ENCODE data around the gene ACTN2. TPM values are rescaled to one million over a fixed set of nuclear protein-coding genes. Genes with fewer than 3 reads are reported as not detected.

Gene ACTN2
- total RNA-seq, 1 donor from 2014 or later, result 1.5 TPM

DNA sequence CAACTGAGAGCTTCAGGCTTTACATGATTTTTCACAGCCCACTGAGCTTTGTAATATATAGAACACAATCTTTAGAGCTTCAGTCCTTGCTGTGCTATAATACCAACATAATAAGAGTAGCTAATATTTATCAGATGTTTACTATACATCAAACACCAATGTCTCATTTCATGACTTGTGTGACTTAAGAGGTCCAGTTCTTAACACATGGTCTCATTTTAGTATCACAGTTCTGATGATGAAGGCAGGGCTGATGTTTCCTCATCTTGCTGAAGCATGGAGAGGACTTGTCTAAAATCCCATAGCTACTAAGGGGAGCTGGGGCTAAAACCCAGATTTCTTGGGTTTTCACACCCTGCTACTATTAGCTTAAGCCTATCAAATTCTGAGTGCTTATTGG, 114.3 kb downstream of the ACTN2 start:
- Histone ChIP-seq H3K27me3 (no peaks in the 10 kb centered on the region), H3K27ac (no peak overlapping the region), H3K4me3 (no peak overlapping the region), H3K4me1 (peaks cover 24% of the 10 kb centered on the region), H3K36me3 (peaks cover 0 to 3% of the 10 kb centered on the region in 2 donors), H3K9me3 (no peaks in the 10 kb centered on the region)
- TF ChIP-seq POLR2A (IDR thresholded peaks at IDR 0.05), result no peak
- no peak for DNase-seq (ENCODE audit: extremely low spot score in 2 of 2)
- intact Hi-C loops (cut with DNase I), result no loop called here

DNA sequence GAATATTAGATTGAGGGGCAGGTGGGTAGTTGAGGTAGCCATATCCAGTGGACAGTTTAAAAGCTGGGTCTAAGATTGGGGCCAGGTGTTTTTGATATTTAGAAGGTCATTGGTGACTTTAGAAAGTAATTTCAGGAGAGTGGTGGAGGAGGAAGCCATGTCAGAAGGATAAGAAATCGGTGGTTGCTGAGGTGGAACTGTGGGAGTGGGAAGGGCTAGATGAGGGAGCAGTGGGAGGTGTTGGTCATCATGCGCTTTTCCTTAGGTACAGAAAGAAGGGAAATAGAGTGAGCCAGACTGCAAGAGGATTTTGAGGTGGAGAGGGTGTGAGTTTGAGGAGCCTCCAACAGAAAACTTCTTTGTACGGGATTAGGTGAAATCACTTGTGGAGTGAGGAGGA, 116.0 kb downstream of the ACTN2 start:
- Histone ChIP-seq H3K4me1 (peaks cover 13% of the 10 kb centered on the region), H3K27me3 (no peaks in the 10 kb centered on the region), H3K27ac (no peak overlapping the region), H3K36me3 (peaks cover 0 to 8% of the 10 kb centered on the region in 2 donors), H3K4me3 (no peak overlapping the region), H3K9me3 (no peaks in the 10 kb centered on the region)
- intact Hi-C loops (cut with DNase I), result no loop called here
- DNase-seq (ENCODE audit: extremely low spot score in 2 of 2), result no peak
- TF ChIP-seq POLR2AphosphoS5 (IDR thresholded peaks at IDR 0.05; ENCODE audit: insufficient read depth in 1 of 2, low read depth in 1 of 2) (no peak), POLR2A (IDR thresholded peaks at IDR 0.05) (no peak)
- TF ChIP-seq, protein P1, sequence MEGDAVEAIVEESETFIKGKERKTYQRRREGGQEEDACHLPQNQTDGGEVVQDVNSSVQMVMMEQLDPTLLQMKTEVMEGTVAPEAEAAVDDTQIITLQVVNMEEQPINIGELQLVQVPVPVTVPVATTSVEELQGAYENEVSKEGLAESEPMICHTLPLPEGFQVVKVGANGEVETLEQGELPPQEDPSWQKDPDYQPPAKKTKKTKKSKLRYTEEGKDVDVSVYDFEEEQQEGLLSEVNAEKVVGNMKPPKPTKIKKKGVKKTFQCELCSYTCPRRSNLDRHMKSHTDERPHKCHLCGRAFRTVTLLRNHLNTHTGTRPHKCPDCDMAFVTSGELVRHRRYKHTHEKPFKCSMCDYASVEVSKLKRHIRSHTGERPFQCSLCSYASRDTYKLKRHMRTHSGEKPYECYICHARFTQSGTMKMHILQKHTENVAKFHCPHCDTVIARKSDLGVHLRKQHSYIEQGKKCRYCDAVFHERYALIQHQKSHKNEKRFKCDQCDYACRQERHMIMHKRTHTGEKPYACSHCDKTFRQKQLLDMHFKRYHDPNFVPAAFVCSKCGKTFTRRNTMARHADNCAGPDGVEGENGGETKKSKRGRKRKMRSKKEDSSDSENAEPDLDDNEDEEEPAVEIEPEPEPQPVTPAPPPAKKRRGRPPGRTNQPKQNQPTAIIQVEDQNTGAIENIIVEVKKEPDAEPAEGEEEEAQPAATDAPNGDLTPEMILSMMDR (IDR thresholded peaks at IDR 0.05), result no peak

DNA sequence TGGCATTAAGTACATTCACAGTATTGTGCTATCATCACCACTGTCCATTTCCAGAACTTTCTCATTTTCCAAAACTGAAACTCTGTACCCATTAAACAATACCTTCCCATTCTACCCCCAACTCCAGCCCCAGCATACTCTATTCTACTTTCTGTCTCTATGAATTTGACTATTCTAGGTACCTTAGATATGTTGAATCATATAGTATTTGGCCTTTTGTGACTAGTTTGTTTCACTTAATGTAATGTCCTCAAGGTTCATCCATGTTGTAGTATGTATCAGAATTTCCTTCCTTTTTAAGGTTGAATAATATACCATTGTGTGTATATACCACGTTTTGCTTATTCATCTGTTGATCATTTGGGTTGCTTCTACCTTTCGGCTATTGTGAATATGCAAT, 120.3 kb downstream of the ACTN2 start:
- TF ChIP-seq POLR2AphosphoS5 (IDR thresholded peaks at IDR 0.05; ENCODE audit: insufficient read depth in 1 of 2, low read depth in 1 of 2), result no peak
- TF ChIP-seq, protein P1 (IDR thresholded peaks at IDR 0.05), result no peak
- no peak for TF ChIP-seq POLR2A (IDR thresholded peaks at IDR 0.05)
- H3K27me3 ChIP-seq, result no peaks in the 10 kb centered on the region
- H3K4me1 ChIP-seq, result no peaks in the 10 kb centered on the region
- H3K36me3 ChIP-seq, result peaks cover 0 to 26% of the 10 kb centered on the region in 2 donors
- H3K4me3 ChIP-seq, result no peak overlapping the region
- H3K9me3 ChIP-seq, result no peaks in the 10 kb centered on the region
- no peak overlapping the region for H3K27ac ChIP-seq
- intact Hi-C loops (cut with DNase I), result no loop called here
- no peak for DNase-seq (ENCODE audit: extremely low spot score in 2 of 2)

DNA sequence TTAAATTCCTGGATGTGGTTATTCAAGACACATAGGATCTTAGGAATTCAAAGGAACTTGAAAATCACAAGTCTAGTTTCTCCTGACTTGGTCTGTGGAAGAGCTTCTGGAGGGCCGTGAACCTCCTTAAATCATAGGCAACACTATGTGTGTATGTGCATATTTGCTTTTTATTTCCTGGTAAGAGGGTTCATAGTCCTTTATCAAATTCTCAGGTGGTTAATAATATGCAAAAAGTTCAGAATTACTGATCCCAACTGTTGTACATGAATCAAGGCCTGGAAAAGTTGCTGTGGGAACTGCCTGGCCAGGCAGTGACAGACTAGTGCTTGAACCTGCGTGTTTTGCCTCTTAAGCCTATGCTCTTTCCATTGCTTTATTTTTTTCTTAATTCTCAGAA, 121.7 kb downstream of the ACTN2 start:
- no peaks in the 10 kb centered on the region for H3K27me3 ChIP-seq
- H3K27ac ChIP-seq, result no peak overlapping the region
- TF ChIP-seq, protein P1 (IDR thresholded peaks at IDR 0.05), result no peak
- TF ChIP-seq POLR2AphosphoS5 (IDR thresholded peaks at IDR 0.05; ENCODE audit: insufficient read depth in 1 of 2, low read depth in 1 of 2), result no peak
- no peak for TF ChIP-seq POLR2A (IDR thresholded peaks at IDR 0.05)
- no peaks in the 10 kb centered on the region for H3K9me3 ChIP-seq
- intact Hi-C loops (cut with DNase I), result no loop called here
- H3K36me3 ChIP-seq, result peaks cover 0 to 39% of the 10 kb centered on the region in 2 donors
- no peak overlapping the region for H3K4me3 ChIP-seq
- no peak for DNase-seq (ENCODE audit: extremely low spot score in 2 of 2)
- no peaks in the 10 kb centered on the region for H3K4me1 ChIP-seq

DNA sequence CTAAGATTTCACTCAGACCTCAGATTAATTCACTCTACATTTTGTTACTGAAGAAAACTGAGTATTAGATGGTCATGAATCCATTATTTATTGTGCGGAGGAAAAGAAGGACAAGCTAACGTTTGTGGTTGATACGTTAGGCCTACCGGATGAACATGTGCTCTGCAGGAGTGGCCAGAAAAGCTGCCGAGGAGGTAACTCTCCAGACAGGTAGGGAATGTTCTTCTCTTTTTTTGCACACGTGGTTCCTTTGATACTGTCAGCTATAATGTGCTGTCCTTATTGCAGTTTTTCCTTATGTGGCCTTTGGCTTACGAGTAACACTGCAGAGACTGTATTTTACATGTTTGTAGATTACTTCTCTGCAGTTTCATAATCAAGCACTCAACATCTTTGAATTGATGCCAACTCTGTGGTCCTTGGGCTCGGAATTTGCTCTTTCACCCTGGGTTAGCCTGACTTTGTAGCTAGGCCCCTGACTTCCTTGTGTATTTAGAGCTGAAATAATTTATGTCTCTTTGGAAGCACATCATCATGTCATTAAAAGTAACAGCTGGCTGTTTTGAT, 122.3 kb downstream of the ACTN2 start:
- Histone ChIP-seq H3K27ac (no peak overlapping the region), H3K36me3 (peaks cover 0 to 45% of the 10 kb centered on the region in 2 donors), H3K4me1 (no peaks in the 10 kb centered on the region), H3K27me3 (no peaks in the 10 kb centered on the region), H3K9me3 (no peaks in the 10 kb centered on the region), H3K4me3 (no peak overlapping the region)
- intact Hi-C loops (cut with DNase I), result no loop called here
- TF ChIP-seq POLR2A (IDR thresholded peaks at IDR 0.05) (no peak), POLR2AphosphoS5 (IDR thresholded peaks at IDR 0.05; ENCODE audit: insufficient read depth in 1 of 2, low read depth in 1 of 2) (no peak)
- TF ChIP-seq, protein P1 (IDR thresholded peaks at IDR 0.05), result no peak
- no peak for DNase-seq (ENCODE audit: extremely low spot score in 2 of 2)
